K562 (cell line): ENCODE measurements around the gene ERVH48-1. TPM values are rescaled to one million over a fixed set of nuclear protein-coding genes. Genes with fewer than 3 reads are reported as not detected.

Source experiments
- CTBP1 ChIP-seq: fragments of 450-650 bp; IDR thresholded peaks from 2 replicates; pipeline ENCODE4 v1.6.1; 2016; ENCODE audit warnings: borderline replicate concordance
- ETV5 ChIP-seq: sonication (generic); formaldehyde crosslinking; IDR thresholded peaks from 2 replicates; pipeline ENCODE4 v1.4.0; 2020; ENCODE audit warnings: low read depth, mild to moderate bottlenecking, missing genetic modification reagents
- JUNB ChIP-seq: fragments of 450-650 bp; formaldehyde crosslinking; conservative IDR thresholded peaks from 2 replicates; pipeline ENCODE4 v1.4.0; 2020; ENCODE audit warnings: mild to moderate bottlenecking
- MXD1 ChIP-seq: fragments of 250-450 bp; sonication (Bioruptor Pico); IDR thresholded peaks from 2 replicates; pipeline ENCODE4 v1.8.0; 2021; ENCODE audit warnings: borderline replicate concordance, mild to moderate bottlenecking, moderate library complexity; ENCODE audit not compliant: poor library complexity, severe bottlenecking
- SMAD3 ChIP-seq: fragments of 450-650 bp; formaldehyde crosslinking; conservative IDR thresholded peaks from 2 replicates; pipeline ENCODE4 v1.4.0; 2020; ENCODE audit warnings: mild to moderate bottlenecking
- SREBF1 ChIP-seq: fragments of 150-350 bp; IDR thresholded peaks from 2 replicates; pipeline ENCODE4 v1.6.1; 2014; ENCODE audit warnings: antibody characterized with exemption, low read depth, low read length, borderline replicate concordance
- SRSF7 ChIP-seq: fragments of 200-400 bp; formaldehyde crosslinking; optimal IDR thresholded peaks from 2 replicates; pipeline ENCODE3; 2017; ENCODE audit warnings: mild to moderate bottlenecking, low read depth, low read length
- TAF7 ChIP-seq: fragments of 450-650 bp; IDR thresholded peaks from 2 replicates; pipeline ENCODE4 v1.6.1; 2016; ENCODE audit warnings: missing genetic modification characterization, missing compliant biosample characterization
- ZNF655 ChIP-seq: fragments of 250-450 bp; sonication (Bioruptor Pico); IDR thresholded peaks from 2 replicates; pipeline ENCODE4 v1.5.0; 2021
- ZNF778 ChIP-seq: fragments of 450-650 bp; formaldehyde crosslinking; IDR thresholded peaks from 2 replicates; pipeline ENCODE4 v1.4.0; 2020; ENCODE audit warnings: mild to moderate bottlenecking, moderate library complexity
- polyA plus RNA-seq, 8 experiments: library from polyadenylated mRNA; depleted of rRNA in 4 of 8; stranded (reverse) in 5 of 8; unstranded in 3 of 8; fragments of >200 nt; fragmentation: Nextera tagmentation in 2 of 8; fragmentation: Illumina TruSeq in 1 of 8; extraction: Ambion mirVana in 2 of 8; extraction: Trizol in 1 of 8; gene quantifications; 2 replicates each; pipeline versions ENCODE4 v1.2.1 to v1.2.3, GENCODE V29; 2011 to 2014; ENCODE audit warnings: inconsistent platforms in 1 of 8, missing spikeins in 1 of 8
- total RNA-seq, 7 experiments: library from RNA; depleted of rRNA in 6 of 7; stranded (reverse); fragments of >200 nt in 6 of 7; fragmentation: Illumina TruSeq in 2 of 7; extraction: Trizol in 2 of 7; gene quantifications; 2 replicates each; pipeline versions ENCODE4 v1.2.1 to v1.2.3, GENCODE V29; 2011 to 2021; ENCODE audit warnings: low replicate concordance in 1 of 7

The ERVH48-1 gene
- total and polyA plus RNA-seq, 9 of the 15 experiments (the other 6 are each of a cell fraction or from before 2014, with no cell fraction given): 0.08 to 0.49 (median 0.16) TPM; not detected in 3

- TF ChIP-seq ZNF655 (no peak), SRSF7 (no peak), CTBP1 (no peak), SREBF1 (no peak), SMAD3 (CRISPR knock-in tag) (no peak), ZNF778 (CRISPR knock-in tag) (no peak), TAF7 (tag) (no peak), JUNB (CRISPR knock-in tag) (no peak), ETV5 (CRISPR knock-in tag) (no peak), MXD1 (no peak)
Measured at GRCh38 chr21:42937960-42938605, 12.7 kb upstream of the ERVH48-1 start (continued).
